ENCODE results near the gene NENF.
"Not testable (repeated sequence)": the region's sequence is repeated elsewhere in the genome, so short reads cannot be mapped to it uniquely, and the experiment has no call there.

The NENF gene

GRCh38 chr1:212461916-212462660 lies 29.4 kb downstream of the NENF start:
- no peak for DNase-seq

- DNase-seq: no peak
Measured at GRCh38 chr1:212463565-212464285, 31.0 kb downstream of the NENF start.

GRCh38 chr1:212465311-212465710 lies 32.6 kb downstream of the NENF start:
- no peak for DNase-seq

GRCh38 chr1:212466437-212466836 lies 33.7 kb downstream of the NENF start:
- DNase-seq: no peak

- DNase-seq: no peak
Measured at GRCh38 chr1:212466898-212467650, 34.4 kb downstream of the NENF start.

- no peak for DNase-seq
Measured at GRCh38 chr1:212467843-212468482, 35.2 kb downstream of the NENF start.

GRCh38 chr1:212470059-212470458 lies 37.3 kb downstream of the NENF start:
- DNase-seq: no peak

- no peak for DNase-seq
Measured at GRCh38 chr1:212471286-212471685, 38.6 kb downstream of the NENF start.

- DNase-seq: no peak
Measured at GRCh38 chr1:212471891-212472675, 39.4 kb downstream of the NENF start.

GRCh38 chr1:212473729-212474128 lies 41.0 kb downstream of the NENF start:
- DNase-seq: no peak

GRCh38 chr1:212475151-212475550 lies 42.4 kb downstream of the NENF start:
- DNase-seq: no peak

- not testable (repeated sequence) for DNase-seq
Measured at GRCh38 chr1:212475831-212476230, 43.1 kb downstream of the NENF start.

- peak; percentile 36 to 59 (median 46) for DNase-seq
Measured at GRCh38 chr1:212477014-212477679, 44.4 kb downstream of the NENF start.

- no peak for DNase-seq
Measured at GRCh38 chr1:212477680-212478466, 45.2 kb downstream of the NENF start.

- no peak for DNase-seq
Measured at GRCh38 chr1:212478467-212479025, 45.8 kb downstream of the NENF start.

GRCh38 chr1:212479188-212479587 lies 46.5 kb downstream of the NENF start:
- no peak for DNase-seq

GRCh38 chr1:212480711-212481437 lies 48.2 kb downstream of the NENF start:
- not testable (repeated sequence) for DNase-seq

- DNase-seq: no peak
Measured at GRCh38 chr1:212481438-212481767, 48.7 kb downstream of the NENF start.

GRCh38 chr1:212482006-212482636 lies 49.4 kb downstream of the NENF start:
- DNase-seq: no peak

Data from activated CD4-positive, CD25-positive, alpha-beta regulatory T cell (primary cell).